Measurements from ENCODE around the gene NOL7. TPM values are rescaled to one million over a fixed set of nuclear protein-coding genes. Genes with fewer than 3 reads are reported as not detected.
A peak's percentile ranks its signal among the peaks of the same experiment; 100 is the strongest.

NOL7 gene
- total and polyA plus RNA-seq, 8 donors: 22.7 to 40.3 (median 28.1) TPM

DNA sequence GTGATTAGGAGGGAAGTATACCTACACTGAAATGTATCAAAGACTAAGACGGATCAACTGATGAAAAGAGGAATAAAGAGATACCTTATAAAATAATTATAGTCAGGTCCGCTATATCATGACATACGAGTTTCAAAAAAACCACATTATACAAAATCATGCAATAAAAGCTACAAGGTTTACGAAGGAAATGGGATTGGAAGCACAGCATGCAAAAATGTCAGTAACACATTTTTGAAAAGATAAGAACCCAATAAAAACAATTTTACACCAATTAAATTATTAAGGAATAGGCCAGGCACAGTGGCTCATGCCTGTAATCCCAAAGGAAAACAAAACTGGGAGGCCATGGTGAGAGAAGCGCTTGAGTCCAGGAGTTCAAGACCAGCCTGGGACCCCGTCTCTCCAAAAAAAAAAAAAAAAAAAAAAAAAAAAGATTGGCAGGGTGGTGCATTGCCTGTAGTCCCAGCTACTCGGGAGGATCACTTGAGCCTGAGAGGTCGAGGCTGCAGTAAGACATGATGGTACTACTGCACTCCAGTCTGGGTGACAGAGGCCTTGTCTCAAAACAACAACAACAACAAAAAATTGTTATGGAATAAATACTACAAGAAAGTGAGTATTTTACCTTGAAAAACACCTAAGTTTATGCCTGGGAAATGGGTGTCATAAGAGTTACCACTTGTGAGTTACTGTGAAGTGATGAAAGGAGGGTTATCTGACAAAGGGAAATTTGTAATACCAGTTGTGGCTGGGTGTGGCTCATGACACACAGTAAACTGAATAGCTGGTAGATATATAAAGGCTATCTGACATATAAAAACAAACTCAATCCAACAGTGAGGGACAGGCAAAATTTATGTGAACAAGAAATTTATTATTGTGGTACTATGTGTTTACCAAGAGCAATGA, 51.3 kb downstream of the NOL7 start:
- WGBS, 2 donors: 91 to 92% methylated on average over 8 of the region's 8 CpGs
- H3K4me3 ChIP-seq: no peak overlapping the region
- no peaks in the 10 kb centered on the region for H3K27me3 ChIP-seq
- TF ChIP-seq CTCF (IDR thresholded peaks at IDR 0.05): no peak
- H3K27ac ChIP-seq: no peak overlapping the region
- H3K36me3 ChIP-seq: no peaks in the 10 kb centered on the region
- H3K4me1 ChIP-seq: peaks cover 17 to 39% (median 24%) of the 10 kb centered on the region in 3 donors
- intact Hi-C loops (cut with DNase I): no loop called here
- H3K9me3 ChIP-seq: no peaks in the 10 kb centered on the region
- FAIRE-seq (no peak), ATAC-seq (no peak), DNase-seq (no peak)

DNA sequence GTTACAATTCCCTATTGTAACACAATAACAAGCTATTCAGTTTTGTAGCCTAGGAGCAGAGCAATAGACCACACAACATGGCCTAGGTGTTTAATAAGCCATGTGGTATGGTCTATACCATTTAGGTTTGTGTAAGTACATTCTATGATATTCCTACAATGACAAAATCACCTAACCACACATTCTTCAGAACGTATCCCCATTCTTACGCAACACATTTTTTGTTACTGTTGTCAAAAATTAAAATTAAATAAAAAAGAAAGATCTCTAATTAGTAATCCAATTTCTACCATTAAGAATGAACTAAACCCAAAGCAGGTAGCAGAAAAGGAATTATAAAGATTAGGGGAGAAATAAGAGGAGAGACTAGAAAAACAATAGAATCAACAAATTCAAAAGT, 52.5 kb downstream of the NOL7 start:
- 87 to 93% methylated on average over 2 of the region's 2 CpGs for WGBS, 2 donors
- DNase-seq (no peak), ATAC-seq (no peak), FAIRE-seq (no peak)
- Histone ChIP-seq H3K9me3 (no peaks in the 10 kb centered on the region), H3K27me3 (no peaks in the 10 kb centered on the region), H3K36me3 (no peaks in the 10 kb centered on the region), H3K4me1 (peaks cover 17 to 44% (median 28%) of the 10 kb centered on the region in 3 donors), H3K27ac (no peak overlapping the region), H3K4me3 (no peak overlapping the region)
- no peak for TF ChIP-seq CTCF (IDR thresholded peaks at IDR 0.05)
- intact Hi-C loops (cut with DNase I): no loop called here

DNA sequence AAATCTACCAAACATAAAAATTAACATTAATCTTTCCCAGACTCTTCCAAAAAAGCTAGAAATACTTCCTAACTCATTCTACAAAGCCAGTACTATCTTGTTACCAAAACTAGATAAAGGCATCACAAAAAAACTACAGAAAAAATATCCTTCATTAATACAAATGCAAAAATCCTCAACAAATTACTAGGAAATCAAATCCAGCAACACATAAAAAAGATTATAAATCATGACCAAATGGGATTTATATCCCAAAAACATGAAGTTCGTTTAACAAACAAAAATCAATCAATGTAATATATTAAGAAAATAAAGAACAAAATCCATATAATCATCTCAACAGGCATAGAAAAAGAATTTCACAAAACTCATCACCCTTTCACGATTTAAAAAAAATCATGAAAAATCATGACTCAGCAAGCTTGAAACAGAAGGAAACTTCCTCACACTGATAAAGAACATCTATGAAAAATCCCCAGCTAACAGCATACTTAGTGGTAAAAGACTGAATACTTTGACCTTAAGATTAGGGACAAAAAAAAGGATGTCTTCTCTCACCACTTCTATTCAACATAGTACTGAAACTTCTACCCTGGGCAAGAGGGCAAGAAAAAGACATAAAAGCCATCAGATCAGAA, 53.3 kb downstream of the NOL7 start:
- FAIRE-seq: no peak
- intact Hi-C loops (cut with DNase I): no loop called here
- no peaks in the 10 kb centered on the region for H3K27me3 ChIP-seq
- TF ChIP-seq CTCF (IDR thresholded peaks at IDR 0.05): no peak
- WGBS, 2 donors: 58 to 64% methylated on average over 2 of the region's 2 CpGs
- peak in 1 of 4 donors; percentile 39 for ATAC-seq
- no peak for DNase-seq
- H3K27ac ChIP-seq: no peak overlapping the region
- H3K4me3 ChIP-seq: no peak overlapping the region
- no peaks in the 10 kb centered on the region for H3K9me3 ChIP-seq
- H3K36me3 ChIP-seq: no peaks in the 10 kb centered on the region
- peaks cover 13 to 37% (median 20%) of the 10 kb centered on the region in 3 donors for H3K4me1 ChIP-seq

GRCh38 chr6:13669476-13669875, 54.3 kb downstream of the NOL7 start:
- FAIRE-seq (no peak), ATAC-seq (no peak), DNase-seq (no peak)
- Histone ChIP-seq H3K27me3 (no peaks in the 10 kb centered on the region), H3K27ac (no peak overlapping the region), H3K4me3 (no peak overlapping the region), H3K36me3 (no peaks in the 10 kb centered on the region), H3K9me3 (no peaks in the 10 kb centered on the region), H3K4me1 (peaks cover 10 to 28% (median 10%) of the 10 kb centered on the region in 3 donors)
- no peak for TF ChIP-seq CTCF (IDR thresholded peaks at IDR 0.05)
- intact Hi-C loops (cut with DNase I): no loop called here
- 94 to 95% methylated on average over 5 of the region's 5 CpGs for WGBS, 2 donors

Other genes starting within 250 kb of the NOL7 start
- gene GFOD1, start 127.7 kb upstream of the NOL7 start, total RNA-seq: 1 to 10 TPM; 1.5 to 2.7 (median 2.1) TPM
- gene GFOD1, start 127.7 kb upstream of the NOL7 start, polyA plus RNA-seq: 1 to 10 TPM; 1.4 to 2.2 TPM
- 1 to 10 TPM; 3.8 to 8.6 (median 4.7) TPM for gene SIRT5, start 40.7 kb upstream of the NOL7 start, total RNA-seq
- 1 to 10 TPM; 4.6 to 8.0 TPM for gene SIRT5, start 40.7 kb upstream of the NOL7 start, polyA plus RNA-seq
- 10 to 100 TPM; 13.3 to 22.2 (median 17.5) TPM for gene RANBP9, start 96.5 kb downstream of the NOL7 start, total RNA-seq
- 10 to 100 TPM in 1 of 2 donors, 1 to 10 TPM in 1; 9.6 to 16.0 TPM for gene RANBP9, start 96.5 kb downstream of the NOL7 start, polyA plus RNA-seq
- 10 to 100 TPM; 10.7 to 14.5 (median 11.9) TPM for gene MCUR1, start 199.2 kb downstream of the NOL7 start, total RNA-seq
- gene MCUR1, start 199.2 kb downstream of the NOL7 start, polyA plus RNA-seq: 10 to 100 TPM in 1 of 2 donors, 1 to 10 TPM in 1; 6.8 to 14.3 TPM